HG03571 (cell line): Measurements from ENCODE around the gene KLF3.

ENCODE experiments used
- ATAC-seq: cut with Tn5 transposase; IDR thresholded peaks from one replicate; pipeline ENCODE4 v1.9.1; 2021; ENCODE audit not compliant: unreplicated experiment

KLF3 gene

DNA sequence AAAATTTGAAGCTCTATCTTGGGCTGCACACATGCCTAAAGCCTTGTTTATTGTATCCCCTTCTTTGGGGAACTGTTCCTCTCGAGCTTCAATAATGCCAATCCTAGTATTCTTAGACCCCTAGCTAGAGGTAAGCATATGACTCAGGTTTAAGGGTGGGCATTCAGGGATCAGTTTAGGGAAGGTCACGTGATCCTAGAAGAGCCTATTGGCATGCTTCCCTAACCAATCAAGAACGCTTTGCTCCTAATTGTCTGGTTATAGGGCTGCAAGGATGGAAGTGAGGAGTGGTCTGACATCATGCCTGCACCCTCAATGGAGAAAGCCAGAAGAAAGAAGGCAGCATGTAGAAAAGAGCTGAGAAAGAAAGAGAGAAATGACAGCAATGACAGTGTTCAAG lies 71.9 kb downstream of the KLF3 start:
- ATAC-seq, result no peak

DNA sequence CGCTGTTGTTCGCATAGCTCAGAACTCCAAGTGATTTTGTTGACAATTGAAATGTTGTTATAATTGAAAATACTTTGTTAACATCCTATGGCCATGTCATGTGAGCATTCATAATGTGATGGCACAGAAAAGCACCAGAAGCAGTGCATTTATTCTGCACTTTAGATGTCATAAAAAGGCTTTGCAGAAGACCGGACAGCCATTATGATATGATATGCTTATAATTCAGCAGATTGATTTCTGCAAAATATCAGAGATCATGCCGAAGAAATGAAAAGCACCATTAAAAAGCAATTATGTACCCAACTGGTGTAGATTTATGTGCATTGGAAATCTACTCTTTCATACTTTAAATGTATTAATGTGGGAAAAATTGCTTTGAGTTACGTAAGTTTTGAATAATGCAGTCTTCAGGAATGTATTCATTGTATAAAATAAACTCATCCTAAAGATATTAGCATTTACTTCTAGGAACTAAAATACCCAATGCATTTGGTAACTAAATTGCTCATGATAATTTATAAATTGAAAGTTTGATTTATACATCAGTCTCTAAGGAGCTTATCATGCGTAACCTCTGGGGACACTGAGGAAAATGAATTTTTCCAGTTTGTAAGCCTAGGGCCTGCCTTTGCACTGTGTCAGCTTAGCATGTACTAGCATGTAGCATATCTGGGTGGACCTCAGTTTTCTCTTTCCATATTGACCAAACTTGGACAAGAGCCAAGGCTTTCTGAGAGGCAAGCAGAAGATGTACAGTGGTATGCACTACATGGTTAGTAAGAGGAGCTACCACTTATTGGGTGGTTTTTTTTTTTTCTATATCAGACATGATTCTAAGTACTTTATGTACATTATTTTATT lies 75.2 kb downstream of the KLF3 start:
- no peak for ATAC-seq

DNA sequence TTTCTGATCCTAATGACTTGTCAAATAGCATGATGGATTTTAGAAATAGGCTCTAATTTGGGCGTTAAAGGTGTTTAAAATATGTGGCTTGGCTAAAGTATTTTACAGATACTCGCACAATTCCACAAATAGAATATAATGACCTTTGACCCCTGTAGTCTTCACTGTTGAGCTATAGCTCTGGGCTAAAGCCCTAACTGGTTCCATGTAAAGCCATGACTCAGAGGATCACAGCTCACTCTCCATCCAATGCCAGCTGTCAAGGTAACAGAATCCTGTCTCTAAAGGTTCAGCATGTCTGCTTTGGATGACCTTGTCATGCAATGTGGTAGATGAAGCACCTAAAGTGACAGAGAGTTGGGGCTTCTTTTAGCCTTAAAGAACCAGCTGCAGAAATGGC lies 76.3 kb downstream of the KLF3 start:
- ATAC-seq, result no peak

DNA sequence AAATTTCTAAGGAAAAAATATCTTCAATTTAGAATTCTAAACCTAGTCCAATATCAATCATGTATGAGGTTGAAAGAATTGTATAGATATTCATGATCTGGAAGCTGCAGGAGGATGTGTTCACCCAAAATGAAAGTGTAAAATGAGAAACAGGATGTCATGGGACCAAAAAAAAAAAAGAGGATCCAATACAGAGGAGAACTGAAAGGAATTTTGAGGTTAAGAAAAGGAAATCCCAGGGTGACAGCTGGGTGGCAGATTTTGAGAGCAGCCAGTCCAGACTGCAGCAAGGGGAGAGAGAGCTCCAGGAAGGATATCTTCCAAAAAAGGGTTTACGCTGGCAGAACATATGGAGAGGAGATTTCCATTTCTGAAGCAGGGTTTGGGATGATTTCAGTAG lies 79.9 kb downstream of the KLF3 start:
- no peak for ATAC-seq

DNA sequence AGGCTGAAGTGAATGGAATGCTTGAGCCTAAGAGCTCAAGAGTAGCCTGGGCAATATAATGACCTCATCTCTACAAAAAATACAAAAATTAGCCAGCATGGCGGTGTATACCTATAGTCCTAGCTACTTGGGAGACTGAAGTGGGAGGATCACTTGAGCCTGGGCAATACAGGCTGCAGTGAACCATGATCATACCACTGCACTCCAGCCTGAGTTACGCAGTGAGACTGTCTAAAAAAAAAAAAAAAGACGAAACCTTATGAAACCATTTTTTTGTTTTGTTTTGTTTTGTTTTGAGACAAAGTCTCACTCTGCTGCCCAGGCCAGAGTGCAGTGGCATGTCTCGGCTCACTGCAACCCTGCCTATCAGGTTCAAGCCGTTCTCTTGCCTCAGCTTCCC lies 81.9 kb downstream of the KLF3 start:
- ATAC-seq, result no peak

DNA sequence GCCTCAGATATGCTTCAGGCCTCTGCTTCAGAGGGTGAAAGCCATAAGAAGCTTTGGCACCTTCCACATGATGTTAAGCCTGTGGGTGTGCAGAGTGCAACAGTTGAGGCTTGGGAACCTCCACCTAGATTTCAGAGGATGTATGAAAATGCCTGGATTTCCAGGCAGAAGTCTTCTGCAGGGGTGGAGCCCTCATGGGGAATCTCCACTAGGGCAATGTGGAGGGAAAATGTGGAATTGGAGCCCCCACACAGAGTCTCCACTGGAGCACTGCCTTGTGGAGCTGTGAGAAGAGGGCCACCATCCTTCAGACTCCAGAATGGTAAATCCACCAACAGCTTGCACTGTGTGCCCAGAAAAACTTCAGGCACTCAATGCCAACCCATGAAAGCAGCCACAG lies 83.6 kb downstream of the KLF3 start:
- no peak for ATAC-seq

DNA sequence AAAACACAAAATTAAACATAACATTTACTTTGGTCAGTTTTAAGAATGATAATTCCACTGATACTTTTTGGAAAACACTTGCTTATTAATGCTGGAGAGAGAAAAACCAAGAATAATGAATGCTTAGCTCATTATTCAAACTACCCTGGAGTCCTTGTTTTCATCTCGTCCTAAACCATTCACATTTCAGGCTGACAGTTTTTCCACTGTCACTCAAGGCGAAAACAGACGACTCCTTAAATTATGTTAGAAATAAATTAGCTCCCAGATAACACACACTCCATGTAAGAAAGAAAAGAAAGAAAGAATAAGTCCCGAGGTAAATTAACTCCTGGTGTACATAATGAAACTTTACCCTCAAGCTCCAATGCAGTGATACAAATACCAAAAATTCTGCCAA lies 85.3 kb downstream of the KLF3 start:
- ATAC-seq, result no peak
